Activated T-cell treated with anti-CD3 and anti-CD28 coated beads, Interleukin-2, amount 50 U/mL, for 24 hours (primary cell): Measurements from ENCODE around the gene SLC7A10.

Source experiments
- DNase-seq: peaks from one replicate; pipeline ENCODE4 v3.0.0-alpha.2; 2020
- H3K27ac Mint-ChIP-seq: 2 replicates; pipeline ENCODE4 v1.8.0; 2020; ENCODE audit warnings: mild to moderate bottlenecking, mixed read lengths
- H3K27me3 Mint-ChIP-seq: 2 replicates; pipeline ENCODE4 v1.8.0; 2020; ENCODE audit warnings: mixed read lengths
- H3K36me3 Mint-ChIP-seq: 2 replicates; pipeline ENCODE4 v1.8.0; 2020; ENCODE audit warnings: low read depth, mixed read lengths
- H3K4me1 Mint-ChIP-seq: 2 replicates; pipeline ENCODE4 v1.8.0; 2020; ENCODE audit warnings: low read depth, mixed read lengths
- H3K4me3 Mint-ChIP-seq: 2 replicates; pipeline ENCODE4 v1.8.0; 2020; ENCODE audit warnings: mild to moderate bottlenecking, moderate library complexity, mixed read lengths
- H3K9me3 Mint-ChIP-seq: 2 replicates; pipeline ENCODE4 v1.8.0; 2020; ENCODE audit warnings: mixed read lengths

Gene SLC7A10

DNA sequence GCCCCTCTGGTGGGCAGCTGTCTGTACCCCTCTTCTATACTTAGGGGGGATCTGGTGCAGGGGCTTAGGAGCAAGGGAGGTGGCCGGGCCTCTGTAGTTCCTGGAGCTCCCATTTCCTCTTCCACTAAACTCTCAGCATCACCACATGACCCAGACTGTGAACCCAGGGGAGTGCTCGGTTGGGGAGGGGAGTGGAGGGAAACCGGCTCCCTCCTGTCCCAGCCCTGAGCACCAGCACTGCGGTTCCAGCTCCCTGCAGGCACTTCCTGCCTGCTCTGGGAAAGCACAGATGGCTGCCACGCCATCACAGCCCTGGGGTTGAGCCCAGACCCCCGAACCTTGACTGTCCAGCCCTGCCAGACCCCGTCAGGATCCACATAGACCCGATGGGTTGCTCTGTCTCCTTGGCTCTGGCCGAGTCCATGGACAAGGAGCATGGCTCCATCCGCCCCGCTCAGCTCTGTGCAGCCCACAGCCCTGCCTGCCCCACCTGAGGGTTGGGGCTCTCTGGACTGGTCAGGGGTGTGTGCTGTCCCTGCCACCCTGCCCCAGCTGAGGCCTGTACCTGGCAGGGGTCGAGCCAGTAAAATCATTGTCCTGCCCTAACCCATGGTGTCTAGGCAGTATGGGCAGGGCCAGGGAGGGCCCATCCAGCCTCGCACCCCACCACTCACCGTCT is 36.0 kb upstream of the SLC7A10 start:
- H3K27me3 Mint-ChIP-seq = peaks cover 35% of the 10 kb centered on the region

DNA sequence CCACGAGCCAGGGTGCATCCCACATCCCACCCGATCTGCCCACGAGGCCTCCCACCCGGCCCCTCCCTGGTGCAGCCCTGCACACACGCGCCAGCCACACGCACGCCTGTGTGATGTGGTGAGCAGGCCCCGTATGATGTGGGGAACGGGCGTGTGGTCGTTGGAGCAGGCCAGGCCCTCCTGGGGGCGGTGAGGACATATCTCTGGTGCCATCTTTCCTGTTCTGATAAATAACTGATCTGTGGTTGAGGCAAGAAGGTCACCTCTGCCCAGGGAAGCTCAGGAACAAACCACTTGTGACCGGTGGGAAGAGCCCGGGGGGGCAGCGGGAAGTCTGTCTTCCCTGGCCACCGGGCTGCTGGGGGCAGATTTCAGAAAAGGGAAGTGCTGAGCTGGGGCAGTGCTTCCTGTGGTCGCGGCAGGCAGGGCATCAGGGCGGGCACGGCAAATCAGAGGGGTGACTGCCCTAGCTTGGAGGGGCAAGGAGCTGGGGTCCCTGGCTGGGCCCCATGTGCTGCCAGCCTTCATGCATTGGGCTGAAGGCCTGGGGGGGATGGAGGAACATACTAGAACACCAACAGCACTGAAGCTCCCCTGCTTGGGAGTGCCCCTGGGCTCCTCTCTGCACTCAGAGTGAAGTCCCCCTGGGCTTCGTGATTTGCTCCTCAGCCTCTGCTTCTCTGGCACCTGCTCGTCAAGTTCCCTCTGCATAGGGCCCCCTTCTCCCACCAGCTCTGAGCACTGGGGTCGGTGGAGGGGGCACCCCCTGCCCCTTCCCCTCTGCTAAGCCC is 35.2 kb upstream of the SLC7A10 start:
- H3K27ac Mint-ChIP-seq = peak overlapping the region; percentile 40

More for the DNA sequence above, 36.0 kb upstream of the SLC7A10 start:
- Mint-ChIP-seq H3K4me3 (no peak overlapping the region), H3K36me3 (no peaks in the 10 kb centered on the region), H3K27ac (no peak overlapping the region), H3K9me3 (no peaks in the 10 kb centered on the region), H3K4me1 (peaks cover 9% of the 10 kb centered on the region)
- DNase-seq = no peak

DNA sequence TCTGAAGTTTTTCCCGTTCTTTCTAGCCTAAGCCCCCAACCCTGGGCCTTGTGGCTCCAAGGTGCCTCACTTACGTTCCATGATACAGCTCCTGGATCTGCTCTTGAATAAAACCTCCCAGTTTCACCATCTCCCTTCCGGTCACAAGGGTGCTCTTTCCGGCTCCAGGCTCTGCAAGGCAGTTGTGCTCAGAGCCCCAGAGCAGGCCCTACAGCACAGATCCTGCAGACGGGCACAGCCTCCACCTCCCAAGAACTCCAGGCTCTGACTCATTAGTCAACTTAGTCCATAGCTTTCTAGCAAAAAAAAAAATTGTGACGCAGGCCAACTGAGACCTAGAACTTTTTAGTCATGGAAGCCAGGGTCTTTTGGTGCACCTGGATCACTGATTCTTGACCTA is 33.9 kb upstream of the SLC7A10 start:
- Mint-ChIP-seq H3K9me3 (no peaks in the 10 kb centered on the region), H3K36me3 (no peaks in the 10 kb centered on the region), H3K4me1 (peaks cover 9% of the 10 kb centered on the region), H3K27ac (no peak overlapping the region), H3K4me3 (no peak overlapping the region), H3K27me3 (peaks cover 37% of the 10 kb centered on the region)
- DNase-seq = no peak

More for the DNA sequence above, 35.2 kb upstream of the SLC7A10 start:
- Mint-ChIP-seq H3K9me3 (no peaks in the 10 kb centered on the region), H3K4me3 (no peak overlapping the region), H3K36me3 (no peaks in the 10 kb centered on the region), H3K4me1 (peaks cover 9% of the 10 kb centered on the region), H3K27me3 (peaks cover 35% of the 10 kb centered on the region)
- no peak for DNase-seq

DNA sequence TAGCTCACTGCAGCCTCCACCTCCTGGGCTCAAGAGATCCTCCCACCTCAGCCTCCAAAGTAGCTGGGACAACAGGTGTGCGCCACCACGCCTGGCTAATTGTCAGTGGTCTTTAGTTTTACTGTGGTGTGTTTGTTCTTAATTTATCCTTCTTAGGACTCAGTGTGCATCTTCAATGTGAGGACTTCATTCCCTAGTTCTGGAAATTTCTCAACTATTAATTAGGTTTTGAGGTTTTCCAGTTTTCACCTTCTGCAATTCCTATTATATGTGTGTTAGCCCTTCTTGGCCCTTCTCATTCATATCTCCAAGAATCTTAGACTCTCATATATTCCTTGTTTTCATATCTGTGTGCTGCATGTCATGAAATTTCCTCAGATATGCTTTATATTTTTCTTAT is 32.2 kb upstream of the SLC7A10 start:
- no peak for DNase-seq
- Mint-ChIP-seq H3K36me3 (no peaks in the 10 kb centered on the region), H3K9me3 (no peaks in the 10 kb centered on the region), H3K4me3 (no peak overlapping the region), H3K27ac (no peak overlapping the region), H3K4me1 (peaks cover 9% of the 10 kb centered on the region), H3K27me3 (peaks cover 32% of the 10 kb centered on the region)

DNA sequence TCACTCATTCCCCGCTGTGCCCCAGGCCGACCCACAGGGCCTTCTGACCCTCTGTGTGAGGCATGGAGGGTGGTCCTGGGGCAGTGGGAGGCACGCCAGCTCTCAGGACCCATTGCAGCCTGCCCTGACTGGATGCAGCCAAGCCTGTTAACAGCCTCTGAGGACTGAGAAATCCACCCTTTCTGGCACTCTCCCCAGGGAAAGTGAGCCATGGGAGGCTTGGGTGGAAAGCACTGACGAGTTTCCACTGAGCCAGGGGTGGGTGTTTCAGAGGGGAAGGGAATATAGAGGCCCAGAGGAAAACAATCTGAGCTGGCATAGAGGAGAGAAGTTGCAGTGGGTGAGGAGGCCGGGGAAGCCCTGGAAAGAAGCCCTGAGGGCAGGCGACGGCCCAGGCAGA is 30.6 kb upstream of the SLC7A10 start:
- Mint-ChIP-seq H3K4me1 (peaks cover 4% of the 10 kb centered on the region), H3K36me3 (no peaks in the 10 kb centered on the region), H3K9me3 (no peaks in the 10 kb centered on the region), H3K4me3 (no peak overlapping the region), H3K27ac (no peak overlapping the region), H3K27me3 (peaks cover 21% of the 10 kb centered on the region)
- no peak for DNase-seq

DNA sequence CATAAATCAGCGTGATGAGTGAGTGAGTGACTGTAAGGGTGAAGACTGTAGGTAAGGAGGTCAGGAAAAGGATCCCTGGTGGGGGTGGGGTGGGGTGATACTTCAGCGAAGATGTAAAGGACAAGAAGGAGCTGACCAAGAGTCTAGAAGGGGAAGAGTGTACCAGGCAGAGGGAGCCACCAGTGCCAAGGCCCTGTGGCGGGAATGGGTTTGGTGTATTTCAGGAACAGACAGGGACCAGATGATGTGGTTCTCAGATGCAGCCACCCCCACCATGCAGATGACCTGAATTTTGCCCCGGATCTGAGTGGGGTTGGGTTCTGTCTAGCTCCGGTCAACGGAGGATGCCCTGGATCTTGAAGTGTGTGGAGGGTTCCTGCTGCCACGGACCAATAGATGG is 30.1 kb upstream of the SLC7A10 start:
- Mint-ChIP-seq H3K4me3 (no peak overlapping the region), H3K27ac (no peak overlapping the region), H3K27me3 (peaks cover 17% of the 10 kb centered on the region), H3K36me3 (no peaks in the 10 kb centered on the region), H3K9me3 (no peaks in the 10 kb centered on the region), H3K4me1 (peaks cover 2% of the 10 kb centered on the region)
- no peak for DNase-seq

DNA sequence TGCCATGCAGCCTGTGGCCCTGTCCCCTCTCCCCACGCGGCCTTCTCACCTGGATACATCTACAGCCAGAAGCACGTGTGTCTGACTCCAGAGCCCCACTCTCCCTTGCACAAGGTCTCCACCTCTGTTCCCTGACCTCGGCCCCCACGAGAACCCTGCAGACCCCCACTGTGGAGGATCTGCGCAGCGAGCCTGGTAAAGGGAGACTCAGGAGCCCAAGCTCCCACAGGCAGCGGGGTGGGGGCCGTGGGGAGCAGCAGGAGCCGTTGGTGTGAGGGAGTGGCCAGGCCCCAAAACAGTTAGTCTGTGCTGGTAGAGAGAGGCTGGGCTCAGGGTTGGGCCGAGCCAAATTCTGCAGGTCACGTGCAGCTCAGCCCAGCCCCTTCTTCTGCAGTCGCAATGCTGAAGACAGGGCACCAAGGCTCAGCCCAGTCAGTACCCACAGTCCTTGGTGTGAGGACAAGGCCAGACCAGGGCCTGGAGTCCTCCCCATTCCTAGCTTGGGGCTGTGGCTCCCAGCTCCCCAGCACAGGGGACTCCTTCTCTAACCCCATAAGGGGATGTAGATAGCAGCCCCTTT is 28.7 kb upstream of the SLC7A10 start:
- no peaks in the 10 kb centered on the region for H3K9me3 Mint-ChIP-seq
- no peak overlapping the region for H3K27ac Mint-ChIP-seq
- no peak overlapping the region for H3K4me3 Mint-ChIP-seq
- H3K4me1 Mint-ChIP-seq = no peaks in the 10 kb centered on the region
- peaks cover 7% of the 10 kb centered on the region for H3K27me3 Mint-ChIP-seq
- DNase-seq = no peak
- H3K36me3 Mint-ChIP-seq = no peaks in the 10 kb centered on the region

DNA sequence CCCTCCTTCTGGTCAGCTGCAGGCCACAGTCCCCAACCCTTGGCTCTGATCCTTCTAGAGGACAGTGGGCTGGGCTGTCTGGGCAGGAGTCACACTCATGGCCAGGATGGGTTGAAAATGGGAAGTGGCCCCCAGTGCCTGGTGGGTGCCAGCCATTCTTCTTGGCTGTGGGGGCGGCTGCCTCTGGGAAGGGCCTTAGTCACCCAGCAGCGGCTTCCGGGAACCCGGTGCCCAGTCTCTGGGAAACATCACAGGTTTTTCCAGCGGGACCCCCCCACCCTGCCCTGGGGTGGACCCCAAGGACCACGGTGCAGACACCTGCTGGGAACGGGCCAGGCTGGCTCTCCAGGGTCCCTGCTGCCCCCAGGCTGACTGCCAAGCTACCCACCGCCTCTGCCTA is 27.3 kb upstream of the SLC7A10 start:
- Mint-ChIP-seq H3K4me3 (no peak overlapping the region), H3K9me3 (no peaks in the 10 kb centered on the region), H3K27ac (no peak overlapping the region), H3K36me3 (no peaks in the 10 kb centered on the region), H3K4me1 (no peaks in the 10 kb centered on the region), H3K27me3 (peaks cover 6% of the 10 kb centered on the region)
- DNase-seq = no peak

DNA sequence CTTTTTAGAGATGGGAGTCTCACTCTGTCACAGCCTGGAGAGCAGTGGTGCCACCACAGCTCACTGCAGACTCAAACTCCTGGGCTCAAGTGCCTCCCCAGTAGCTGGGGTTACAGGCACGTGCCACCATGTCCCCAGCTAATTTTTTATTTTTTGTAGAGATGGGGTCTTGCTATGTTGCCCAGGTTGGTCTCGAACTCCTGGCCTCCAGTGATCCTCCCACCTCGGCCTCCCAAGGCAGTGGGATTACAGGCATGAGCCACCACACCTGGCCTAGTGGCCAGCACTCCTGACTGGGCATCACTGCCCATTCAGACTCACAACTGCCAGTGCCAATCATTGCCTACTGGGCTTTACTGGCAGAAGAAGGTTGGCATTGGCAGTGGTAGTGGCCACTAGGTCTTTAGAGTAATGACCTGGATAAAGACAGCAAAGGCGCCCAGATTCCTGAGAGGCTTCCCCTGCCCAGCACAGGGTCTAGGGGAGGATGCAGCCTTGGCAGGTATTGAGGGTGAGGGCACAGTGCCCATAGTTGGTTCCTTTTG is 26.8 kb upstream of the SLC7A10 start:
- no peak for DNase-seq
- H3K4me3 Mint-ChIP-seq = no peak overlapping the region
- no peak overlapping the region for H3K27ac Mint-ChIP-seq
- H3K36me3 Mint-ChIP-seq = no peaks in the 10 kb centered on the region
- peaks cover 6% of the 10 kb centered on the region for H3K27me3 Mint-ChIP-seq
- no peaks in the 10 kb centered on the region for H3K4me1 Mint-ChIP-seq
- no peaks in the 10 kb centered on the region for H3K9me3 Mint-ChIP-seq

DNA sequence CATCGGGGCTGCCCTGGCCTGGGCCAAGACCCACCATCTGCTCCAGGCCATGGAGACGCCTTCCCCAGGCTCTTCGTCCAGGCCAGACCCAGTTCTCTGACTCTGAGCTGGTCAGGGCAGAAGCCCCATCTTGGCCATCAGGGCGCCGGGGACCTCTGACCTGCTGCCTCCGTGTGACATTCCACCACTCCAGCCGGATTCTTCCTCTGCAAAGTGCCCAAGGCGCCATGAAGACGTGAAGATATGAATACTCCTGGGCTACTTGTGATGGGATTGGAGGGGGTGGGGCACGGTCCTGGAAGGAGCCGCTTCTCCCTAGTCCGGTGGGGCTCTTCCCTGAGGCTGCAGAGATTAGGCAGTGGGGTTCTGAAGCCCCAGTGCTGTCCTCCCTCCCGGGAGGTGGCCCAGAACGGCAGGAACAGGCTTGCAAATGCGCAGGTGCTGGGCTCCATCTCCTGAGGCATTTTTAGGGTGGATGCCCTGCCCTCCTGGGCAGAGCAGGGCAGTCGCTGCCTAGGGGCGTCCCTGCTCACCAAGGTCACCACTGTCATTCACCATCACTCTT is 26.0 kb upstream of the SLC7A10 start:
- Mint-ChIP-seq H3K9me3 (no peaks in the 10 kb centered on the region), H3K27ac (no peak overlapping the region), H3K4me1 (no peaks in the 10 kb centered on the region), H3K4me3 (no peak overlapping the region), H3K36me3 (no peaks in the 10 kb centered on the region), H3K27me3 (peaks cover 6% of the 10 kb centered on the region)
- no peak for DNase-seq

DNA sequence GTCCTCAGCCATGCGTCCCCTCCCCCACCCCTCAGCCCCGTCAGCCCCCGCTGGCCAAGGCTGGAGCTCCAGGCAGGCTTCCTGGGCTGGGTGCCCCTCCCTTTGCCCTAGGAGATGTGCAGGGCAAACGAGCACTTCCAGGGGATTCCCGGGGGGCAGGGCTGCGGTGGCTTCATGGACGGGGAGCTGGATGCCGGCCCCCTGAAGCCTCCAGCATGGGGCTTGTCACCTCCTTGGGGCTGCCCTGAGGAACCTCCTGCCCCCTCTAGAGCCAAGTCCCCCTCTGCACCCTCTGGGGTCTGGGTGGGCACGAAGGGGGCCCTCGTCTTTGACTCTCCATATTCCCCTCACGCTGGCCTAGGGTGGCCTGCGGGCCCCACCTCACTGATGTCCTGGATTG is 25.4 kb upstream of the SLC7A10 start:
- Mint-ChIP-seq H3K9me3 (peaks cover 2% of the 10 kb centered on the region), H3K4me3 (no peak overlapping the region), H3K36me3 (no peaks in the 10 kb centered on the region), H3K27ac (no peak overlapping the region), H3K4me1 (no peaks in the 10 kb centered on the region), H3K27me3 (peaks cover 6% of the 10 kb centered on the region)
- DNase-seq = no peak

DNA sequence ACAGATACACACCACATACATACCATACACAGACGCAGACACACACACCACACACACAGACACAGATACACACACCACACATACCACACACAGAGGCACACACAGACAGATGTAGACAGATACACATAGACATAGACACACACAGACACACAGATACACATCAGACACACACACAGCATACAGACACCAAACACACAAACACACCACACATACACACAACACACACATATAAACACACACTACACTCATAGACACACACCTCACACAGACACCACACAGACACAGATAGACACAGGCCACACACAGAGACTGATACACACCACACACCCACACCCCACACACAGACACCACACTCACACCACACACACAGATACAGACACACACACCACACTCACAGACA is 24.9 kb upstream of the SLC7A10 start:
- H3K36me3 Mint-ChIP-seq = no peaks in the 10 kb centered on the region
- no peak overlapping the region for H3K4me3 Mint-ChIP-seq
- no peaks in the 10 kb centered on the region for H3K4me1 Mint-ChIP-seq
- peaks cover 5% of the 10 kb centered on the region for H3K9me3 Mint-ChIP-seq
- peaks cover 3% of the 10 kb centered on the region for H3K27me3 Mint-ChIP-seq
- DNase-seq = no peak
- no peak overlapping the region for H3K27ac Mint-ChIP-seq

DNA sequence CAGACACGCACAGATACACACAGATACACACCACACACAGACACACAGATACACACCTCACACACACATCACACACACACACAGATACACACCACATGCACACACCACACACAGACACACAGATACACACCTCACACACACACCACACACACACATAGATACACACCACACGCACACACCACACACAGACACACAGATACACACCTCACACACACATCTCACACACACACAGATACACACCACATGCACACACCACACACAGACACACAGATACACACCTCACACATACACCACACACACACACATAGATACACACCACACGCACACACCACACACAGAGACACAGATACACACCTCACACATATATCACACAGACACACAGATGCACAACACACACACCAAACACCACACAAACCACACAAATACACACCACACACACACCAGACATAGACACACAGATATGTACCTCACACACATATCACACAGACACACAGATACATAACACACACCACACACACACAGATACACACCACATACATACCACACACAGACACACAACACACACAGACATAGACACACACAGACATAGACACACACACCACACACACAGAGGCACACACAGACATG is 24.2 kb upstream of the SLC7A10 start:
- no peak for DNase-seq
- Mint-ChIP-seq H3K36me3 (no peaks in the 10 kb centered on the region), H3K27me3 (peaks cover 2% of the 10 kb centered on the region), H3K4me3 (no peak overlapping the region), H3K27ac (no peak overlapping the region), H3K4me1 (no peaks in the 10 kb centered on the region), H3K9me3 (peaks cover 5% of the 10 kb centered on the region)

DNA sequence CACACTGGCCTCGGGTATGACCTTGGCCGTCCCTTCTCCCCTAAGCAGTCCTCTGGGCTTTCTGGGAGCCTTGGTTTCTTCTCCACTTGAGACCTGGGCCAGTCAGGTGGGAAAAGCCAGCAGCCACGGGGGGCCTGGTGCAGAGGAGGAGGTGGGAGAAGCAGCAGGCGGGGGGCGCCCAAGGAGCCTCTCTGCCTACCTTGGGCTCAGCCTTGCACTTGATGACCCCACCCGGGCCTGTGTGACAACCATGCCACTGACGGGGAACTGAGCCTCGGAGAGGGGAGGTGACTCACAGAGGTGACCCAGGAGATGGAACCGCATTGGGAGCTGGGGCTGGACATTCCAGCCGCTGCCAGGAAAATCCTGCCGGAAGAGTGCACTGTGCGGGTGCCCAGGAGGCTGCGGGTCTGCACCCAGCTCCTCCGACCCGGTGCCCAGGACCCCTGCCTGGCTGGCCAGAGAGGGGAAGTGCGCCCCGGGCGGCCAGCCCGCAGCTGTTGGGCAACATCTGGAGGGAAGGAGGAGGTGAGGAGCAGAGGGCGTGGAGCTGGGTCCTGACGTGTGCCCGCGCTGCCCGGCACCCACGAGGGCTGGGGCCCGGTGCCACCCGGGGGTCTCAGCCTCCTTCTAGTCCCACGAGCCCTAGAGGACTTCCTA is 23.4 kb upstream of the SLC7A10 start:
- Mint-ChIP-seq H3K9me3 (peaks cover 5% of the 10 kb centered on the region), H3K4me1 (no peaks in the 10 kb centered on the region), H3K27me3 (peaks cover 2% of the 10 kb centered on the region), H3K36me3 (no peaks in the 10 kb centered on the region), H3K27ac (no peak overlapping the region), H3K4me3 (no peak overlapping the region)
- no peak for DNase-seq
